Neural cell (in vitro differentiated cells): ENCODE measurements around the gene PCYT1A.

Experiments used
- EZH2 ChIP-seq: fragments of 200-600, 300-800 bp; shearing (Covaris generic), sonication (generic); IDR thresholded peaks from 2 replicates; pipeline ENCODE4 v1.6.1; 2014; ENCODE audit warnings: antibody characterized with exemption, low read length, borderline replicate concordance, mild to moderate bottlenecking; ENCODE audit not compliant: insufficient read depth, poor library complexity, severe bottlenecking
- POLR2AphosphoS5 ChIP-seq: IDR thresholded peaks from 2 replicates; pipeline ENCODE4 v1.6.1; 2012
- TF ChIP-seq, protein P1 (sequence below): fragments of 450-650 bp; IDR thresholded peaks from 2 replicates; pipeline ENCODE4 v1.5.1; 2014; ENCODE audit warnings: antibody characterized with exemption, mild to moderate bottlenecking, moderate library complexity; ENCODE audit not compliant: poor library complexity, severe bottlenecking

DNA sequence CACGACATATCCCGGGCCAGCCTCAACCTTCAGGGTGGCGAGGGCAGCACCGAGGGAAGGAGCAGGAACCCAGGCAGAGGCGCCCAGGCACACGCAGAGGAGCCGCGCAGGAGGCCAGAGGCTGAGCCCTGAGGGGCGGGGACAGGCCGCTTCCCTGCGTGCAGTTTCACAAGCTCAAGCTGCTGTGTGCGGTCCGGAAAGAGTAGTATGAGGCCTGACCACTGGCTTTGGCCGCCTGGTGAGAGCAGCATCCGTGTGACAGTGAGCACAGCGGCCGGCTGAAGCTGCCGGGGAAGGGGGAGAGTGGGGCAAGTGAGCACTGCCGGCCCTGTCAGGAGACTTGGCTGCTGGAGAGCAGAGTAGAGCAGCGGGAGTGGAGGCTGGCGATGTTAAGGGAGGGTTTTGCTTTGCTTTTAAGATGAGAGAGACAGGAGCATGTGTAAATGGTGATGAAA, 85.0 kb downstream of the PCYT1A start:
- TF ChIP-seq, protein P1, sequence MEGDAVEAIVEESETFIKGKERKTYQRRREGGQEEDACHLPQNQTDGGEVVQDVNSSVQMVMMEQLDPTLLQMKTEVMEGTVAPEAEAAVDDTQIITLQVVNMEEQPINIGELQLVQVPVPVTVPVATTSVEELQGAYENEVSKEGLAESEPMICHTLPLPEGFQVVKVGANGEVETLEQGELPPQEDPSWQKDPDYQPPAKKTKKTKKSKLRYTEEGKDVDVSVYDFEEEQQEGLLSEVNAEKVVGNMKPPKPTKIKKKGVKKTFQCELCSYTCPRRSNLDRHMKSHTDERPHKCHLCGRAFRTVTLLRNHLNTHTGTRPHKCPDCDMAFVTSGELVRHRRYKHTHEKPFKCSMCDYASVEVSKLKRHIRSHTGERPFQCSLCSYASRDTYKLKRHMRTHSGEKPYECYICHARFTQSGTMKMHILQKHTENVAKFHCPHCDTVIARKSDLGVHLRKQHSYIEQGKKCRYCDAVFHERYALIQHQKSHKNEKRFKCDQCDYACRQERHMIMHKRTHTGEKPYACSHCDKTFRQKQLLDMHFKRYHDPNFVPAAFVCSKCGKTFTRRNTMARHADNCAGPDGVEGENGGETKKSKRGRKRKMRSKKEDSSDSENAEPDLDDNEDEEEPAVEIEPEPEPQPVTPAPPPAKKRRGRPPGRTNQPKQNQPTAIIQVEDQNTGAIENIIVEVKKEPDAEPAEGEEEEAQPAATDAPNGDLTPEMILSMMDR, result no peak
- TF ChIP-seq POLR2AphosphoS5, result no peak
- TF ChIP-seq EZH2, result no peak
